ENCODE results near the gene ASNSD1.
"Not testable (repeated sequence)": the region's sequence is repeated elsewhere in the genome, so short reads cannot be mapped to it uniquely, and the experiment has no call there.

The ASNSD1 gene

GRCh38 chr2:189696223-189696622, 35.0 kb downstream of the ASNSD1 start:
- no peak for DNase-seq

- DNase-seq, result no peak
Observed at GRCh38 chr2:189698020-189698887, 37.0 kb downstream of the ASNSD1 start.

GRCh38 chr2:189700681-189701080, 39.4 kb downstream of the ASNSD1 start:
- no peak for DNase-seq

DNA sequence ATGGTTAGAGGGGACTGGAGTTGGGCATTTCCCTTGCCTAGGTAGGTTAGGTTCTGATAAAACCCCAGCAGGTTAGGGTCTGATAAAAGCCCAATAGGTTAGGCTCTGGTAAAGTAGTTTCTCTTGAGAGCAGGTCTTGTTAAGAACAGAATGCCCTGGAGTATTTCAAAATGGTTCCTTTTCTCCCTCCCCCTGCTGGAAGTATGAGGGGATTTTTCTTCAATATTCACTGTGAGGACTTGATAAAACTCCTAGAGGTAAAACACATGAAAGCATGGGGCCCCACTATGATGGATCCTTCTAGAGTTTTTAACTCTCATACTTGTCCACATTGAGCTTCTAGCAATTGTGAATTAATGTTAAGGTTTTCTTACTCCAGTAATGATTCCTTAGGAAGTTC, 40.8 kb downstream of the ASNSD1 start:
- DNase-seq, result no peak

DNA sequence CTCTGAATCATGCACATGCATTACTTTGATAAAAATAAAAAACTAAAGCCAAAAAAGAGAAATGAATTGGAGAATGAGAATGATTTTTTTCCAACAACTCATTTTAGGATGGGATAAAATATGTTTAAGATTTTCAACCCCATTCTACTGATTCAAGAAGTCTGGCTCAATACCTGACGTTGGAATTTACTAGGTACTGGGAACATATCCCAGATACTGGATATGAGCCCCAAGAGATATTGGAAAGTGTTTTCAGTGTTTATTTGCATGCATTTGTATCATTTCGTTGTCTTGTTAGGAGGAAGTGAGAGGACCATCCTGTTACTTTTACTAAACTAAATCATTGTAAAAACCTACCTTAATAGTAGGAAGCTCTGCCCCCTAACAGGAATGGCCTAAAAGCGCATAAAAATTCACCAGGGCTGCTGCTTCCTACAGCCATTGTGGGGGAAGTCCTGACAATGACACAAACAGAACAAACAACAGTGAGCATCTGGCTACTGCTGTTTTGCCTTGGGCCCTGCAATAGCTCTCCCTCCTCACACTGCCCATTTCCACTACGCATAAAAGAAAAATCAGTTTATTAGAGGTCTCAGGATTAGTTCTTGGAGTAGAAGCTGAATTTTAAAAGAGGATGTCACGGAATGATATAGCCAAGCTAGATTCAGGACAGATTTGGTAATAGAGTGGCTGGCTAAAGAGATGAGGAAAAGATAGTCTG, 48.4 kb downstream of the ASNSD1 start:
- DNase-seq, result no peak

GRCh38 chr2:189717593-189717992, 56.3 kb downstream of the ASNSD1 start:
- DNase-seq, result not testable (repeated sequence)

- no peak for DNase-seq
Observed at GRCh38 chr2:189719571-189719970, 58.3 kb downstream of the ASNSD1 start.

Measured in stimulated activated naive CD4-positive, alpha-beta T cell treated with Interleukin-2 at 50 U/mL for 16 hours (primary cell).